Frontal cortex (tissue), 4 donors: ENCODE results near the gene CDH1. TPM values are rescaled to one million over a fixed set of nuclear protein-coding genes. Genes with fewer than 3 reads are reported as not detected.
A peak's percentile ranks its signal among the peaks of the same experiment; 100 is the strongest.
"Not testable (repeated sequence)": the region's sequence is repeated elsewhere in the genome, so short reads cannot be mapped to it uniquely, and the experiment has no call there.

ENCODE experiments used
- DNase-seq, 2 donors: peaks; one replicate each; pipeline ENCODE4 v3.0.0; 2012; ENCODE audit warnings: low spot score in 2 of 2
- FAIRE-seq: peaks from 2 replicates; lab custom pipeline; 2012; peaks lifted over from hg19 to GRCh38; lab: Jason Lieb, UNC
- total RNA-seq: library from RNA; depleted of rRNA; stranded (reverse); fragments of >200 nt; gene quantifications from one replicate; pipeline ENCODE4 v1.2.3, GENCODE V29; 2014
- donor health status: control.
- donor health status: control.
- donor health status: control.

Gene CDH1
- total RNA-seq, 1 donor from 2014 or later, result 1.6 TPM

- DNase-seq, result no peak
- FAIRE-seq, result no peak
Measured at GRCh38 chr16:68835970-68836369, 98.9 kb downstream of the CDH1 start.

GRCh38 chr16:68839831-68840230 lies 102.7 kb downstream of the CDH1 start:
- DNase-seq, result no peak
- no peak for FAIRE-seq

GRCh38 chr16:68842964-68843481 lies 105.9 kb downstream of the CDH1 start:
- DNase-seq, FAIRE-seq: not testable (repeated sequence)

GRCh38 chr16:68843482-68844210 lies 106.6 kb downstream of the CDH1 start, which contains the start of gene TANGO6:
Gene TANGO6, plus strand, starts transcription at chr16:68843531. Its CDS starts 87 bp downstream, at chr16:68843618.
- no peak for FAIRE-seq
- DNase-seq, result peak; percentile 66 to 82

GRCh38 chr16:68844211-68844564 lies 107.1 kb downstream of the CDH1 start:
- FAIRE-seq, result no peak
- no peak for DNase-seq

- FAIRE-seq (no peak), DNase-seq (no peak)
Measured at GRCh38 chr16:68848786-68849185, 111.7 kb downstream of the CDH1 start.

- FAIRE-seq (no peak), DNase-seq (no peak)
Measured at GRCh38 chr16:68850481-68850880, 113.4 kb downstream of the CDH1 start.

GRCh38 chr16:68851601-68852000 lies 114.5 kb downstream of the CDH1 start:
- no peak for FAIRE-seq

GRCh38 chr16:68857479-68857878 lies 120.4 kb downstream of the CDH1 start:
- no peak for FAIRE-seq
- no peak for DNase-seq

More at GRCh38 chr16:68851601-68852000, 114.5 kb downstream of the CDH1 start:
- no peak for DNase-seq

GRCh38 chr16:68859828-68860227 lies 122.7 kb downstream of the CDH1 start:
- FAIRE-seq (no peak), DNase-seq (no peak)

- DNase-seq (no peak), FAIRE-seq (no peak)
Measured at GRCh38 chr16:68860978-68861892, 124.1 kb downstream of the CDH1 start.

- no peak for DNase-seq
- no peak for FAIRE-seq
Measured at GRCh38 chr16:68866933-68867332, 129.8 kb downstream of the CDH1 start.

- DNase-seq, result no peak
- FAIRE-seq, result no peak
Measured at GRCh38 chr16:68869492-68870088, 132.5 kb downstream of the CDH1 start.

GRCh38 chr16:68873635-68874471 lies 136.8 kb downstream of the CDH1 start:
- DNase-seq (no peak), FAIRE-seq (no peak)

GRCh38 chr16:68875871-68876270 lies 138.8 kb downstream of the CDH1 start:
- no peak for FAIRE-seq
- no peak for DNase-seq

- DNase-seq (no peak), FAIRE-seq (no peak)
Measured at GRCh38 chr16:68883685-68884084, 146.6 kb downstream of the CDH1 start.

- DNase-seq, result no peak
- no peak for FAIRE-seq
Measured at GRCh38 chr16:68884401-68884800, 147.3 kb downstream of the CDH1 start.
